NCI-H345 (cell line): ENCODE data around the gene HYAL4.

Source experiments
- DNase-seq: peaks from one replicate; lab custom pipeline; 2025; lab: John Stamatoyannopoulos, UW

The HYAL4 gene

GRCh38 chr7:123905714-123906113 lies 60.7 kb downstream of the HYAL4 start:
- no peak for DNase-seq

- DNase-seq, result no peak
These were observed 71.3 kb downstream of the HYAL4 start for GRCh38 chr7:123916240-123916724.

GRCh38 chr7:123917878-123918277 lies 72.9 kb downstream of the HYAL4 start:
- DNase-seq, result no peak

- DNase-seq, result no peak
These were observed 73.3 kb downstream of the HYAL4 start for GRCh38 chr7:123918309-123918708.

- DNase-seq, result no peak
These were observed 78.6 kb downstream of the HYAL4 start for GRCh38 chr7:123923599-123923998.

- DNase-seq, result no peak
These were observed 80.0 kb downstream of the HYAL4 start, which contains the start of gene SPAM1 for GRCh38 chr7:123924941-123925340. Gene SPAM1, plus strand, starts transcription at chr7:123925241. Its CDS starts 28,330 bp downstream, at chr7:123953571.
